ENCODE results near the gene MATCAP1. TPM values are rescaled to one million over a fixed set of nuclear protein-coding genes. Genes with fewer than 3 reads are reported as not detected.
A peak's percentile ranks its signal among the peaks of the same experiment; 100 is the strongest.

The MATCAP1 gene
- total and polyA plus RNA-seq, 10 of the 15 experiments (the other 5 are each of a cell fraction or from before 2014, with no cell fraction given): 2.8 to 25.8 (median 8.6) TPM

DNA sequence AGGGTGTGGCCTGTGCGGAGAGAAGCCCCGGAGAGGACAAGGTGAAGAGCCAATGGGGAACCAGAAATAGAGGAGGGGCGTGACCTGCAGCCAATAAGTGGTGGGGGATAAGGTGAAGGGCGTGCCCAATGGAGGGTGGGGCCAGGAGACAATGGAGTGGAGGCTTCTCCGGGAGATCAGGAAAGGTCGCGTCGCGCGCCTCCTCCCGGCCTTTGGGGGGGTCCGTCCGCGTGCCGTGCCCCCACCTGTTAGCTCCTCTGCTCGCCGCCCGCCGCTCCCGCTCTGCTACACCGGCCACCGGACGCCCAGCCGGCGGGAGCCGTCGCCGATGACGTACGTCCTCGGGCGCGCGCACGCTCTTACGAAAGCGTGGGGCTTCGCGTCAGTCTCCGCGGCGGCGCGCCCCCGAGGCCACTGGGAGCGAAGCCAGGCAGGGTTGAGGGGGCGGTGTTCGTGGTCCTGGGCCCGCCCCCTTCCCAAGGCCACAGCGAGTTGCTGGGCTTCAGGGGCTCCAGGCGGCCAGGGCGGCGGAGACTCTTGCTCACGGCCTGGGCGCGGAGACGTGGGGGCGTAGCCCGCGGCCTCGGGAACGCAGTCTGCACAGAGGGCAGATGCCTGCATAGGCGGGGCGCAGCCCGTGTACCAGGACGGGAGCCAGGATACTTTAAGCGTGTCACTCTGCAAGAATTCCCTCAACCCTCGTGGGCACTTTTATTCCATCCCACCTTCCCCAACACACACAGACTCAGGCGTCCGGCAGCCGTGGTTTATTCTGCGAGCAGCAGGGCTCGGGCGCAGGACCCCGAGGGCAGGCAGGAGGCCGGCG lies at the start of gene MATCAP1 (continued):
- TF ChIP-seq, protein P1, sequence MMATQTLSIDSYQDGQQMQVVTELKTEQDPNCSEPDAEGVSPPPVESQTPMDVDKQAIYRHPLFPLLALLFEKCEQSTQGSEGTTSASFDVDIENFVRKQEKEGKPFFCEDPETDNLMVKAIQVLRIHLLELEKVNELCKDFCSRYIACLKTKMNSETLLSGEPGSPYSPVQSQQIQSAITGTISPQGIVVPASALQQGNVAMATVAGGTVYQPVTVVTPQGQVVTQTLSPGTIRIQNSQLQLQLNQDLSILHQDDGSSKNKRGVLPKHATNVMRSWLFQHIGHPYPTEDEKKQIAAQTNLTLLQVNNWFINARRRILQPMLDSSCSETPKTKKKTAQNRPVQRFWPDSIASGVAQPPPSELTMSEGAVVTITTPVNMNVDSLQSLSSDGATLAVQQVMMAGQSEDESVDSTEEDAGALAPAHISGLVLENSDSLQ (IDR thresholded peaks at IDR 0.05): peak; percentile 99
- peak; percentile 96 for TF ChIP-seq HDGF (IDR thresholded peaks at IDR 0.05)
- no peak for TF ChIP-seq SRF (IDR thresholded peaks at IDR 0.05; ENCODE audit: low read depth in 2 of 2, low read length in 2 of 2)
- TF ChIP-seq FOS (IDR thresholded peaks at IDR 0.05; ENCODE audit: borderline replicate concordance, extremely low read depth, insufficient read length): peak; percentile 73
- peak; percentile 91 for TF ChIP-seq DPF2 (IDR thresholded peaks at IDR 0.05)
- peak; percentile 98 for TF ChIP-seq SP1 (IDR thresholded peaks at IDR 0.05; ENCODE audit: low read depth, low read length)
- TF ChIP-seq NFYA (IDR thresholded peaks at IDR 0.05; ENCODE audit: borderline replicate concordance, low read depth, low read length): peak; percentile 29; the same call in 1 of the 2 replicates
- TF ChIP-seq EZH2 (IDR thresholded peaks at IDR 0.05; ENCODE audit: borderline replicate concordance, control insufficient read depth, low read depth, low read length): no peak
- TF ChIP-seq, protein P2, sequence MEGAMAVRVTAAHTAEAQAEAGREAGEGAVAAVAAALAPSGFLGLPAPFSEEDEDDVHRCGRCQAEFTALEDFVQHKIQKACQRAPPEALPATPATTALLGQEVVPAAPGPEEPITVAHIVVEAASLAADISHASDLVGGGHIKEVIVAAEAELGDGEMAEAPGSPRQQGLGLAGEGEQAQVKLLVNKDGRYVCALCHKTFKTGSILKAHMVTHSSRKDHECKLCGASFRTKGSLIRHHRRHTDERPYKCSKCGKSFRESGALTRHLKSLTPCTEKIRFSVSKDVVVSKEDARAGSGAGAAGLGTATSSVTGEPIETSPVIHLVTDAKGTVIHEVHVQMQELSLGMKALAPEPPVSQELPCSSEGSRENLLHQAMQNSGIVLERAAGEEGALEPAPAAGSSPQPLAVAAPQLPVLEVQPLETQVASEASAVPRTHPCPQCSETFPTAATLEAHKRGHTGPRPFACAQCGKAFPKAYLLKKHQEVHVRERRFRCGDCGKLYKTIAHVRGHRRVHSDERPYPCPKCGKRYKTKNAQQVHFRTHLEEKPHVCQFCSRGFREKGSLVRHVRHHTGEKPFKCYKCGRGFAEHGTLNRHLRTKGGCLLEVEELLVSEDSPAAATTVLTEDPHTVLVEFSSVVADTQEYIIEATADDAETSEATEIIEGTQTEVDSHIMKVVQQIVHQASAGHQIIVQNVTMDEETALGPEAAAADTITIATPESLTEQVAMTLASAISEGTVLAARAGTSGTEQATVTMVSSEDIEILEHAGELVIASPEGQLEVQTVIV (IDR thresholded peaks at IDR 0.05; ENCODE audit: borderline replicate concordance, partially characterized antibody): no peak
- TF ChIP-seq BACH1 (IDR thresholded peaks at IDR 0.05; ENCODE audit: borderline replicate concordance): peak; percentile 19; the same call in 1 of the 2 replicates
- TF ChIP-seq IKZF1 (conservative IDR thresholded peaks at IDR 0.05): peak; percentile 68
- TF ChIP-seq, protein P3, sequence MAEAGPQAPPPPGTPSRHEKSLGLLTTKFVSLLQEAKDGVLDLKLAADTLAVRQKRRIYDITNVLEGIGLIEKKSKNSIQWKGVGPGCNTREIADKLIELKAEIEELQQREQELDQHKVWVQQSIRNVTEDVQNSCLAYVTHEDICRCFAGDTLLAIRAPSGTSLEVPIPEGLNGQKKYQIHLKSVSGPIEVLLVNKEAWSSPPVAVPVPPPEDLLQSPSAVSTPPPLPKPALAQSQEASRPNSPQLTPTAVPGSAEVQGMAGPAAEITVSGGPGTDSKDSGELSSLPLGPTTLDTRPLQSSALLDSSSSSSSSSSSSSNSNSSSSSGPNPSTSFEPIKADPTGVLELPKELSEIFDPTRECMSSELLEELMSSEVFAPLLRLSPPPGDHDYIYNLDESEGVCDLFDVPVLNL (IDR thresholded peaks at IDR 0.05; ENCODE audit: low read depth, low read length): 0 out of 2 replicates have a peak, but pooled peaks have one; percentile 42
- no peak for TF ChIP-seq ZSCAN29 (IDR thresholded peaks at IDR 0.05)
- no peak for TF ChIP-seq ETV6 (conservative IDR thresholded peaks at IDR 0.05 in 1 of 2, IDR thresholded peaks at IDR 0.05 in 1 of 2; ENCODE audit: borderline replicate concordance in 1 of 2, low read depth in 1 of 2)
- TF ChIP-seq MXI1 (IDR thresholded peaks at IDR 0.05; ENCODE audit: low read depth, low read length): peak; percentile 39; the same call in 1 of the 2 replicates
- TF ChIP-seq BHLHE40 (IDR thresholded peaks at IDR 0.05; ENCODE audit: borderline replicate concordance in 1 of 2, low read depth in 2 of 2, low read length in 1 of 2): peak in 1 of 2 experiments; percentile 48; a peak in 2 of 4 replicates
